ENCODE measurements around the gene E2F4. TPM values are rescaled to one million over a fixed set of nuclear protein-coding genes. Genes with fewer than 3 reads are reported as not detected.
A peak's percentile ranks its signal among the peaks of the same experiment; 100 is the strongest.

Gene E2F4
- total RNA-seq, 6 experiments from 2014 or later, result 14.4 to 36.4 (median 22.4) TPM

GRCh38 chr16:67248073-67248400 is 56.1 kb downstream of the E2F4 start:
- peaks cover 0 to 42% (median 0%) of the 10 kb centered on the region in 4 donors for H3K4me1 ChIP-seq
- TF ChIP-seq, protein P1, sequence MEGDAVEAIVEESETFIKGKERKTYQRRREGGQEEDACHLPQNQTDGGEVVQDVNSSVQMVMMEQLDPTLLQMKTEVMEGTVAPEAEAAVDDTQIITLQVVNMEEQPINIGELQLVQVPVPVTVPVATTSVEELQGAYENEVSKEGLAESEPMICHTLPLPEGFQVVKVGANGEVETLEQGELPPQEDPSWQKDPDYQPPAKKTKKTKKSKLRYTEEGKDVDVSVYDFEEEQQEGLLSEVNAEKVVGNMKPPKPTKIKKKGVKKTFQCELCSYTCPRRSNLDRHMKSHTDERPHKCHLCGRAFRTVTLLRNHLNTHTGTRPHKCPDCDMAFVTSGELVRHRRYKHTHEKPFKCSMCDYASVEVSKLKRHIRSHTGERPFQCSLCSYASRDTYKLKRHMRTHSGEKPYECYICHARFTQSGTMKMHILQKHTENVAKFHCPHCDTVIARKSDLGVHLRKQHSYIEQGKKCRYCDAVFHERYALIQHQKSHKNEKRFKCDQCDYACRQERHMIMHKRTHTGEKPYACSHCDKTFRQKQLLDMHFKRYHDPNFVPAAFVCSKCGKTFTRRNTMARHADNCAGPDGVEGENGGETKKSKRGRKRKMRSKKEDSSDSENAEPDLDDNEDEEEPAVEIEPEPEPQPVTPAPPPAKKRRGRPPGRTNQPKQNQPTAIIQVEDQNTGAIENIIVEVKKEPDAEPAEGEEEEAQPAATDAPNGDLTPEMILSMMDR (IDR thresholded peaks at IDR 0.05), result no peak
- no peak for TF ChIP-seq POLR2A (IDR thresholded peaks at IDR 0.05)
- no peak for ATAC-seq
- H3K9me3 ChIP-seq, result no peaks in the 10 kb centered on the region
- peaks cover 0 to 10% of the 10 kb centered on the region in 2 donors for H3K27me3 ChIP-seq
- intact Hi-C loops (cut with DNase I), result no loop called here
- DNase-seq, result peak in 1 of 3 donors; percentile 22
- H3K27ac ChIP-seq, result no peak overlapping the region
- WGBS (ENCODE audit: insufficient coverage, low coverage, low lambda C conversion rate, missing lambda C conversion rate), result 20% methylated on average over 4 of the region's 7 CpGs
- H3K36me3 ChIP-seq, result no peaks in the 10 kb centered on the region
- peak overlapping the region; percentile 33 to 34 (median 33) for H3K4me3 ChIP-seq

MicroRNA genes within 50 kb of the gene (microRNA counts, 767-probe panel; counts per million panel counts)
- microRNA hsa-miR-328, result 237 counts per million

Small RNA genes lying within 50 kb of the gene (microRNA-seq; reads per million reads assigned to microRNA genes)
- gene MIR328, result 170 to 199 reads per million in 2 donors

Small RNA genes lying within 50 kb of the gene (small RNA-seq; reads per million reads assigned to genes)
- 2.5 to 4.7 reads per million in 2 experiments for gene MIR328

Other genes starting within 250 kb of the E2F4 start
- 10 to 100 TPM; 19.1 to 82.4 (median 35.9) TPM for gene CES3, start 230.9 kb upstream of the E2F4 start, total RNA-seq
- 10 to 100 TPM in 4 of 6 experiments, 1 to 10 TPM in 2; 5.2 to 54.7 (median 15.3) TPM for gene CES4A, start 203.6 kb upstream of the E2F4 start, total RNA-seq
- 10 to 100 TPM in 5 of 6 experiments, 1 to 10 TPM in 1; 7.9 to 23.3 (median 18.9) TPM for gene CBFB, start 163.0 kb upstream of the E2F4 start, total RNA-seq
- gene PHAF1, start 82.2 kb upstream of the E2F4 start, total RNA-seq, result 10 to 100 TPM; 22.3 to 45.1 (median 32.4) TPM
- gene B3GNT9, start 41.2 kb upstream of the E2F4 start, total RNA-seq, result 1 to 10 TPM in 5 of 6 experiments, under 1 TPM in 1; 0.95 to 3.9 (median 1.7) TPM
- gene TRADD, start 32.2 kb upstream of the E2F4 start, total RNA-seq, result 10 to 100 TPM in 4 of 6 experiments, 1 to 10 TPM in 2; 9.5 to 16.3 (median 10.6) TPM
- gene FBXL8, start 32.2 kb upstream of the E2F4 start, total RNA-seq, result 10 to 100 TPM in 4 of 6 experiments, 1 to 10 TPM in 2; 6.1 to 15.0 (median 11.6) TPM
- gene HSF4, start 27.4 kb upstream of the E2F4 start, total RNA-seq, result 10 to 100 TPM; 10.4 to 44.1 (median 30.1) TPM
- gene NOL3, start 21.6 kb upstream of the E2F4 start, total RNA-seq, result 10 to 100 TPM; 21.5 to 44.3 (median 28.1) TPM
- 10 to 100 TPM in 2 of 6 experiments, 1 to 10 TPM in 4; 3.5 to 13.8 (median 9.3) TPM for gene MATCAP1, start 8.2 kb upstream of the E2F4 start, total RNA-seq
- 1 to 10 TPM; 1.8 to 4.3 (median 2.5) TPM for gene EXOC3L1, start 2.0 kb upstream of the E2F4 start, total RNA-seq
- 1 to 10 TPM; 1.8 to 8.0 (median 4.6) TPM for gene ELMO3, start 7.0 kb downstream of the E2F4 start, total RNA-seq
- 10 to 100 TPM; 32.6 to 58.7 (median 40.5) TPM for gene TMEM208, start 35.0 kb downstream of the E2F4 start, total RNA-seq
- 1 to 10 TPM; 2.3 to 9.6 (median 3.5) TPM for gene FHOD1, start 55.3 kb downstream of the E2F4 start, total RNA-seq
- gene SLC9A5, start 56.8 kb downstream of the E2F4 start, total RNA-seq, result under 1 TPM; 0.06 to 0.53 (median 0.15) TPM
- under 1 TPM; 0.09 to 0.53 (median 0.20) TPM for gene PLEKHG4, start 87.4 kb downstream of the E2F4 start, total RNA-seq
- not detected for gene KCTD19, start 134.6 kb downstream of the E2F4 start, total RNA-seq
- gene LRRC36, start 134.7 kb downstream of the E2F4 start, total RNA-seq, result not detected
- under 1 TPM in 5 of 6 experiments, not detected in 1; 0.24 to 0.65 (median 0.37) TPM for gene TPPP3, start 201.3 kb downstream of the E2F4 start, total RNA-seq
- gene ZDHHC1, start 224.3 kb downstream of the E2F4 start, total RNA-seq, result 1 to 10 TPM; 1.2 to 4.0 (median 1.8) TPM
- gene HSD11B2, start 239.0 kb downstream of the E2F4 start, total RNA-seq, result 1 to 10 TPM; 1.3 to 2.7 (median 2.1) TPM